HepG2 (cell line): ENCODE results near the gene HTATIP2. TPM values are rescaled to one million over a fixed set of nuclear protein-coding genes. Genes with fewer than 3 reads are reported as not detected.

Experiments used
- ATF3 ChIP-seq: sonication (generic); formaldehyde crosslinking; IDR thresholded peaks from 2 replicates; pipeline ENCODE4 v1.4.0; 2020; ENCODE audit warnings: missing genetic modification reagents
- BATF2 ChIP-seq: sonication (generic); formaldehyde crosslinking; IDR thresholded peaks from 2 replicates; pipeline ENCODE4 v1.8.0; 2022; ENCODE audit warnings: mild to moderate bottlenecking, missing genetic modification reagents, moderate library complexity
- ELF4 ChIP-seq: sonication (generic); formaldehyde crosslinking; IDR thresholded peaks from 2 replicates; pipeline ENCODE4 v1.5.0; 2020; ENCODE audit warnings: missing genetic modification reagents, mild to moderate bottlenecking, moderate library complexity, borderline replicate concordance
- GTF3A ChIP-seq: sonication (generic); formaldehyde crosslinking; conservative IDR thresholded peaks from 2 replicates; pipeline ENCODE4 v1.4.0; 2020; ENCODE audit warnings: mild to moderate bottlenecking, missing genetic modification reagents
- JUN ChIP-seq: sonication (generic); formaldehyde crosslinking; IDR thresholded peaks from 2 replicates; pipeline ENCODE4 v1.4.0; 2020; ENCODE audit warnings: mild to moderate bottlenecking, missing genetic modification reagents
- MLX ChIP-seq: IDR thresholded peaks from 2 replicates; pipeline ENCODE4 v1.6.1; 2016
- PPARG ChIP-seq: conservative IDR thresholded peaks from 2 replicates; pipeline ENCODE4 v1.6.1; 2016; ENCODE audit warnings: missing biosample characterization, missing genetic modification reagents
- RARA ChIP-seq: IDR thresholded peaks from 2 replicates; pipeline ENCODE4 v1.6.1; 2016; ENCODE audit warnings: missing genetic modification reagents, missing compliant biosample characterization
- RERE ChIP-seq: IDR thresholded peaks from 2 replicates; pipeline ENCODE4 v1.6.1; 2016; ENCODE audit warnings: low read depth, missing genetic modification reagents, missing compliant biosample characterization
- SNAPC2 ChIP-seq: sonication (generic); formaldehyde crosslinking; IDR thresholded peaks from 2 replicates; pipeline ENCODE4 v1.8.1; 2022; ENCODE audit warnings: mild to moderate bottlenecking, missing genetic modification reagents
- SNRNP70 ChIP-seq: fragments of 200-400 bp; formaldehyde crosslinking; IDR thresholded peaks from 2 replicates; pipeline ENCODE4 v1.6.1; 2017; ENCODE audit warnings: mild to moderate bottlenecking, low read depth, low read length, moderate library complexity
- SP2 ChIP-seq: sonication (generic); formaldehyde crosslinking; IDR thresholded peaks from 2 replicates; pipeline ENCODE4 v1.5.1; 2020; ENCODE audit warnings: mild to moderate bottlenecking, missing genetic modification reagents
- TCF7 ChIP-seq: sonication (generic); IDR thresholded peaks from 2 replicates; pipeline ENCODE4 v1.6.1; 2016; ENCODE audit warnings: antibody characterized with exemption, low read depth
- WIZ ChIP-seq: sonication (generic); formaldehyde crosslinking; IDR thresholded peaks from 2 replicates; pipeline ENCODE4 v1.5.1; 2020; ENCODE audit warnings: mild to moderate bottlenecking, missing genetic modification reagents
- ZFY ChIP-seq: sonication (generic); formaldehyde crosslinking; IDR thresholded peaks from 2 replicates; pipeline ENCODE4 v1.4.0; 2020; ENCODE audit warnings: missing genetic modification reagents
- ZIK1 ChIP-seq: sonication (generic); formaldehyde crosslinking; IDR thresholded peaks from 2 replicates; pipeline ENCODE4 v1.5.0; 2020; ENCODE audit warnings: mild to moderate bottlenecking, low read depth, missing genetic modification reagents, borderline replicate concordance
- ZNF224 ChIP-seq: sonication (generic); formaldehyde crosslinking; IDR thresholded peaks from 2 replicates; pipeline ENCODE4 v1.5.0; 2020; ENCODE audit warnings: mild to moderate bottlenecking, missing genetic modification reagents
- ZNF234 ChIP-seq: sonication (generic); formaldehyde crosslinking; conservative IDR thresholded peaks from 2 replicates; pipeline ENCODE4 v1.5.1; 2020; ENCODE audit warnings: mild to moderate bottlenecking, missing genetic modification reagents
- ZNF24 ChIP-seq: fragments of 450-650 bp; IDR thresholded peaks from 2 replicates; pipeline ENCODE4 v1.6.1; 2017; ENCODE audit warnings: antibody characterized with exemption, mild to moderate bottlenecking
- ZNF460 ChIP-seq: sonication (generic); formaldehyde crosslinking; IDR thresholded peaks from 2 replicates; pipeline ENCODE4 v1.5.1; 2020; ENCODE audit warnings: missing genetic modification reagents, mild to moderate bottlenecking, borderline replicate concordance
- ZNF615 ChIP-seq: sonication (generic); formaldehyde crosslinking; IDR thresholded peaks from 2 replicates; pipeline ENCODE4 v1.5.0; 2020; ENCODE audit warnings: mild to moderate bottlenecking, missing genetic modification reagents, borderline replicate concordance
- ZNF740 ChIP-seq: sonication (generic); formaldehyde crosslinking; IDR thresholded peaks from 2 replicates; pipeline ENCODE4 v1.4.0; 2020; ENCODE audit warnings: missing genetic modification reagents
- ZNF792 ChIP-seq: IDR thresholded peaks from 2 replicates; pipeline ENCODE4 v1.6.1; 2016
- polyA plus RNA-seq, 8 experiments: library from polyadenylated mRNA; depleted of rRNA in 3 of 8; stranded (reverse) in 7 of 8; unstranded in 1 of 8; fragments of >200 nt; fragmentation: Illumina TruSeq in 4 of 8; extraction: Trizol in 4 of 8; gene quantifications; 2 replicates each; pipeline versions ENCODE4 v1.2.1 to v1.2.3, GENCODE V29; 2011 to 2016; ENCODE audit warnings: low read depth in 4 of 8, missing spikeins in 1 of 8, mixed read lengths in 1 of 8; ENCODE audit not compliant: insufficient read depth in 1 of 8
- total RNA-seq, 5 experiments: library from RNA; depleted of rRNA; stranded (reverse); fragments of >200 nt; fragmentation: Illumina TruSeq; extraction: Trizol; gene quantifications; 2 replicates each; pipeline ENCODE4 v1.2.3, GENCODE V29; 2016; ENCODE audit warnings: low read depth in 1 of 5

Gene HTATIP2
- total and polyA plus RNA-seq, 2 of the 13 experiments (the other 11 are each of a cell fraction or from before 2014, with no cell fraction given), result not detected

GRCh38 chr11:20387261-20388095 lies 24.0 kb downstream of the HTATIP2 start, which contains the start of gene PRMT3 (continued):
- TF ChIP-seq ZNF24 (0 out of 2 replicates have a peak, but pooled peaks have one; percentile 55), ZNF460 (CRISPR knock-in tag) (no peak), ELF4 (CRISPR knock-in tag) (peak; percentile 67; the same call in 1 of the 2 replicates), TCF7 (no peak), WIZ (CRISPR knock-in tag) (no peak; the same call in 1 of the 2 replicates), JUN (CRISPR knock-in tag) (no peak), BATF2 (no peak), ZFY (CRISPR knock-in tag) (peak; percentile 94), ZNF740 (CRISPR knock-in tag) (no peak), SNAPC2 (CRISPR knock-in tag) (no peak), GTF3A (CRISPR knock-in tag) (peak; percentile 95), RERE (CRISPR knock-in tag) (no peak), ZIK1 (peak; percentile 47; the same call in 1 of the 2 replicates), ZNF615 (CRISPR knock-in tag) (no peak), MLX (CRISPR knock-in tag) (no peak; the same call in 1 of the 2 replicates), PPARG (no peak), ZNF234 (CRISPR knock-in tag) (no peak; the same call in 1 of the 2 replicates), SNRNP70 (no peak), ATF3 (CRISPR knock-in tag) (0 out of 2 replicates have a peak, but pooled peaks have one; percentile 7), RARA (no peak), ZNF792 (CRISPR knock-in tag) (0 out of 2 replicates have a peak, but pooled peaks have one; percentile 28), ZNF224 (CRISPR knock-in tag) (no peak; the same call in none of the 2 replicates), SP2 (CRISPR knock-in tag) (peak; percentile 40; the same call in 1 of the 2 replicates)
